Measurements from ENCODE around the gene PEX14. TPM values are rescaled to one million over a fixed set of nuclear protein-coding genes. Genes with fewer than 3 reads are reported as not detected.

The PEX14 gene
- total RNA-seq, 1 experiment from 2014 or later = 17.7 TPM

GRCh38 chr1:10520952-10521351, 46.2 kb downstream of the PEX14 start:
- H3K36me3 Mint-ChIP-seq (ENCODE audit: insufficient read depth, unreplicated experiment) = no peaks in the 10 kb centered on the region
- no peaks in the 10 kb centered on the region for H3K9me3 Mint-ChIP-seq (ENCODE audit: low read depth, unreplicated experiment)
- DNase-seq = no peak
- intact Hi-C loops (cut with micrococcal nuclease; ENCODE audit: unreplicated experiment) = loop anchor here (10.0 kb wide), 1 partner anchor 74 kb away; no protein-coding TSS in a partner anchor
- TF ChIP-seq CTCF (IDR thresholded peaks at IDR 0.05; ENCODE audit: unreplicated experiment) = no peak
- H3K27me3 Mint-ChIP-seq (ENCODE audit: unreplicated experiment) = no peaks in the 10 kb centered on the region
- CTCF ChIA-PET = no interaction called here
- H3K4me3 Mint-ChIP-seq (ENCODE audit: low read depth, unreplicated experiment) = no peak overlapping the region
- no TSS peak for BruUV-seq (replicated peaks)
- H3K27ac Mint-ChIP-seq (ENCODE audit: unreplicated experiment) = no peak overlapping the region
- H3K4me1 Mint-ChIP-seq (ENCODE audit: low read depth, unreplicated experiment) = peaks cover 11% of the 10 kb centered on the region

- Mint-ChIP-seq H3K27ac (ENCODE audit: unreplicated experiment) (no peak overlapping the region), H3K27me3 (ENCODE audit: unreplicated experiment) (no peaks in the 10 kb centered on the region), H3K4me3 (ENCODE audit: low read depth, unreplicated experiment) (no peak overlapping the region), H3K9me3 (ENCODE audit: low read depth, unreplicated experiment) (no peaks in the 10 kb centered on the region), H3K36me3 (ENCODE audit: insufficient read depth, unreplicated experiment) (no peaks in the 10 kb centered on the region), H3K4me1 (ENCODE audit: low read depth, unreplicated experiment) (peaks cover 9% of the 10 kb centered on the region)
- no peak for TF ChIP-seq CTCF (IDR thresholded peaks at IDR 0.05; ENCODE audit: unreplicated experiment)
- CTCF ChIA-PET = no interaction called here
- no TSS peak for BruUV-seq (replicated peaks)
- DNase-seq = no peak
- intact Hi-C loops (cut with micrococcal nuclease; ENCODE audit: unreplicated experiment) = loop anchor here (10.0 kb wide), 1 partner anchor 73 kb away; no protein-coding TSS in a partner anchor
Observed at GRCh38 chr1:10521537-10522157, 46.9 kb downstream of the PEX14 start.

- intact Hi-C loops (cut with micrococcal nuclease; ENCODE audit: unreplicated experiment) = loop anchor here (10.0 kb wide), 1 partner anchor 72 kb away; no protein-coding TSS in a partner anchor
- no peaks in the 10 kb centered on the region for H3K36me3 Mint-ChIP-seq (ENCODE audit: insufficient read depth, unreplicated experiment)
- no peaks in the 10 kb centered on the region for H3K27me3 Mint-ChIP-seq (ENCODE audit: unreplicated experiment)
- H3K27ac Mint-ChIP-seq (ENCODE audit: unreplicated experiment) = no peak overlapping the region
- peaks cover 2% of the 10 kb centered on the region for H3K4me1 Mint-ChIP-seq (ENCODE audit: low read depth, unreplicated experiment)
- no peak for TF ChIP-seq CTCF (IDR thresholded peaks at IDR 0.05; ENCODE audit: unreplicated experiment)
- CTCF ChIA-PET = no interaction called here
- H3K9me3 Mint-ChIP-seq (ENCODE audit: low read depth, unreplicated experiment) = no peaks in the 10 kb centered on the region
- no TSS peak for BruUV-seq (replicated peaks)
- no peak overlapping the region for H3K4me3 Mint-ChIP-seq (ENCODE audit: low read depth, unreplicated experiment)
- DNase-seq = no peak
Observed at GRCh38 chr1:10522322-10522860, 47.6 kb downstream of the PEX14 start.

GRCh38 chr1:10525208-10525607, 50.5 kb downstream of the PEX14 start:
- H3K27me3 Mint-ChIP-seq (ENCODE audit: unreplicated experiment) = no peaks in the 10 kb centered on the region
- BruUV-seq (replicated peaks) = no TSS peak
- peaks cover 12% of the 10 kb centered on the region for H3K36me3 Mint-ChIP-seq (ENCODE audit: insufficient read depth, unreplicated experiment)
- no peak for TF ChIP-seq CTCF (IDR thresholded peaks at IDR 0.05; ENCODE audit: unreplicated experiment)
- H3K4me3 Mint-ChIP-seq (ENCODE audit: low read depth, unreplicated experiment) = no peak overlapping the region
- CTCF ChIA-PET = no interaction called here
- peaks cover 19% of the 10 kb centered on the region for H3K4me1 Mint-ChIP-seq (ENCODE audit: low read depth, unreplicated experiment)
- no peak overlapping the region for H3K27ac Mint-ChIP-seq (ENCODE audit: unreplicated experiment)
- DNase-seq = no peak
- no peaks in the 10 kb centered on the region for H3K9me3 Mint-ChIP-seq (ENCODE audit: low read depth, unreplicated experiment)
- intact Hi-C loops (cut with micrococcal nuclease; ENCODE audit: unreplicated experiment) = loop anchor here (10.0 kb wide), 1 partner anchor 70 kb away; no protein-coding TSS in a partner anchor

Data from Calu3 (cell line).